Peyer's patch (tissue), 4 donors: ENCODE data around the gene POU2AF3.
A peak's percentile ranks its signal among the peaks of the same experiment; 100 is the strongest.

Experiments
- CTCF ChIP-seq, 6 experiments: fragments of 450-650 bp in 4 of 6; fragments of 200-600 bp in 2 of 6; sonication (generic) in 1 of 6; IDR thresholded peaks; one replicate each; pipeline ENCODE4 v1.5.1; 2017 to 2019; ENCODE audit warnings: antibody characterized with exemption in 6 of 6, mild to moderate bottlenecking in 3 of 6, moderate library complexity in 1 of 6
- POLR2A ChIP-seq, 2 donors: fragments of 450-650 bp; IDR thresholded peaks; one replicate each; pipeline ENCODE4 v1.5.1; 2017; ENCODE audit warnings: antibody characterized with exemption in 2 of 2, mild to moderate bottlenecking in 2 of 2, moderate library complexity in 2 of 2

- TF ChIP-seq CTCF (IDR thresholded peaks at IDR 0.05) (peak in 3 of 6 experiments; percentile 29 to 39 (median 31)), POLR2A (IDR thresholded peaks at IDR 0.05) (no peak)
These were observed 9.2 kb downstream of the POU2AF3 start for GRCh38 chr11:111307472-111308108.
